HS-5 (cell line): ENCODE data around the gene PRRG3.

ENCODE experiments used
- DNase-seq: peaks from one replicate; pipeline ENCODE4 v3.0.0-alpha.2; 2012; ENCODE audit warnings: low read depth

Gene PRRG3

GRCh38 chrX:151743651-151744470 lies 48.6 kb downstream of the PRRG3 start:
- no peak for DNase-seq

DNA sequence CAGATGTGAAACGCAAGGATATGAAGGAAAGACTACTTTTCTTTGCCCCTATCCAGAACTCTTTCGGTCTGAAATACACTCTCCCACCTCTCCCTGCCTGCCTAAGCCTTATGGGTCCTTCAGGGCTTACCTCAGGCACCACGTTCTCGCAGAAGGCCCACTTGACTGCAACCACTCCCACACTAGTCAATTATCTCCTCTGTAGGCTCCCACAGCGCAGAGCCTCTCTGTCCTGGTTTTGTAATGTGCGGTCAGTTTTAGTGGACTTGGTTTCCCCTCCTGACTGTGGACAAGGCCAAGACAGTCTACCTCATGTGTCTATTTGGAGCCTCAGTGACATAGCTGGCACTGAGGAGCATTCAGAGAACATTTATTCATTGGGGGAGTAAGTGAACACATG lies 50.4 kb downstream of the PRRG3 start:
- DNase-seq = no peak

GRCh38 chrX:151746502-151746901 lies 51.2 kb downstream of the PRRG3 start:
- no peak for DNase-seq

- no peak for DNase-seq
Measured at GRCh38 chrX:151750511-151750910, 55.3 kb downstream of the PRRG3 start.

- no peak for DNase-seq
Measured at GRCh38 chrX:151752847-151753246, 57.6 kb downstream of the PRRG3 start.

- no peak for DNase-seq
Measured at GRCh38 chrX:151753313-151754046, 58.2 kb downstream of the PRRG3 start.

GRCh38 chrX:151754047-151754429 lies 58.8 kb downstream of the PRRG3 start:
- DNase-seq = peak; percentile 43

GRCh38 chrX:151754641-151755215 lies 59.5 kb downstream of the PRRG3 start:
- DNase-seq = no peak
